GM12874 (cell line): ENCODE measurements around the gene FEV.

ENCODE experiments used
- CTCF ChIP-seq: IDR thresholded peaks from 2 replicates; pipeline ENCODE4 v1.5.1; 2011; ENCODE audit warnings: low read depth, mild to moderate bottlenecking, control low read depth, low read length, moderate library complexity; ENCODE audit not compliant: insufficient read depth

FEV gene

GRCh38 chr2:218983263-218983933 is 1.6 kb downstream of the FEV start:
- no peak for TF ChIP-seq CTCF

- TF ChIP-seq CTCF = no peak
Measured at GRCh38 chr2:218982586-218983262, 2.3 kb downstream of the FEV start.

GRCh38 chr2:218981881-218982585 is 3.0 kb downstream of the FEV start:
- TF ChIP-seq CTCF = no peak

GRCh38 chr2:218981390-218981880 is 3.5 kb downstream of the FEV start:
- TF ChIP-seq CTCF = peak; percentile 5; the same call in 1 of the 2 replicates

- TF ChIP-seq CTCF = 0 out of 2 replicates have a peak, but pooled peaks have one; percentile 16
Measured at GRCh38 chr2:218980735-218981389, 4.1 kb downstream of the FEV start.

GRCh38 chr2:218979846-218980734 is 4.9 kb downstream of the FEV start:
- TF ChIP-seq CTCF = peak; percentile 93
